Measurements from ENCODE around the gene GPC6.

GRCh38 chr13:93878675-93879074, 652.1 kb downstream of the GPC6 start:
- TF ChIP-seq CTCF (optimal IDR thresholded peaks at IDR 0.05 in 1 of 3, IDR thresholded peaks at IDR 0.05 in 1 of 3, conservative IDR thresholded peaks at IDR 0.05 in 1 of 3; ENCODE audit: extremely low read depth in 1 of 3, insufficient read depth in 2 of 3, low read length in 3 of 3) (no peak), EZH2 (IDR thresholded peaks at IDR 0.05; ENCODE audit: low read length) (no peak)

Data from keratinocyte (primary cell).